PC-9 (cell line): ENCODE results near the gene HDAC11. TPM values are rescaled to one million over a fixed set of nuclear protein-coding genes. Genes with fewer than 3 reads are reported as not detected.

Experiments used
- BruUV-seq: library from RNA; stranded (reverse); fragments of 400-500 nt; replicated peaks from 2 replicates; lab custom pipeline; 2021; lab: Mats Ljungman, UMichigan
- CTCF ChIA-PET: fragments of 300-600 bp; sonication (Branson Sonifier 250); formaldehyde crosslinking; loops from one replicate; lab custom pipeline; 2022; ENCODE audit warnings: antibody characterized with exemption; lab: Charles Lee
- POLR2A ChIA-PET: fragments of 300-600 bp; sonication (Branson Sonifier 250); formaldehyde crosslinking; loops from one replicate; lab custom pipeline; 2022; ENCODE audit warnings: antibody characterized with exemption; ENCODE audit not compliant: unreplicated experiment; lab: Charles Lee
- DNase-seq, 2 experiments: peaks; one replicate each; pipeline versions ENCODE4 v3.0.0 to v3.0.0-alpha.2; 2015 to 2022; ENCODE audit warnings: mixed read lengths in 1 of 2
- H2AFZ ChIP-seq: fragments of 200-600 bp; sonication (generic); 2 replicates; pipeline ENCODE4 v1.8.1; 2017; ENCODE audit warnings: antibody characterized with exemption
- H3F3A ChIP-seq: fragments of 200-600 bp; sonication (generic); 2 replicates; pipeline ENCODE4 v1.8.1; 2017; ENCODE audit warnings: antibody characterized with exemption, mild to moderate bottlenecking, low read depth; ENCODE audit not compliant: insufficient read depth
- H3K27ac ChIP-seq: fragments of 200-600 bp; sonication (generic); 2 replicates; pipeline ENCODE4 v1.6.1; 2016; ENCODE audit warnings: mixed run types
- H3K27me3 ChIP-seq: fragments of 200-600 bp; sonication (generic); 2 replicates; pipeline ENCODE4 v1.6.1; 2016; ENCODE audit warnings: low read depth, mixed run types; ENCODE audit not compliant: insufficient read depth
- H3K36me3 ChIP-seq: fragments of 200-600 bp; sonication (generic); 2 replicates; pipeline ENCODE4 v1.6.1; 2016; ENCODE audit warnings: low read depth, mixed run types
- H3K4me1 ChIP-seq: fragments of 200-600 bp; sonication (generic); replicated peaks from 2 replicates; pipeline ENCODE4 v1.6.1; 2016; ENCODE audit warnings: mixed run types; ENCODE audit not compliant: insufficient read depth
- H3K4me2 ChIP-seq: fragments of 200-600 bp; sonication (generic); 2 replicates; pipeline ENCODE4 v1.6.1; 2017; ENCODE audit warnings: mixed run types
- H3K4me3 ChIP-seq: fragments of 200-600 bp; sonication (generic); 2 replicates; pipeline ENCODE4 v1.6.1; 2016; ENCODE audit warnings: mixed run types
- H3K79me2 ChIP-seq: fragments of 200-600 bp; sonication (generic); 2 replicates; pipeline ENCODE4 v1.6.1; 2017; ENCODE audit warnings: low read depth, mixed run types
- H3K9me2 ChIP-seq: fragments of 200-600 bp; sonication (generic); 2 replicates; pipeline ENCODE4 v1.8.1; 2017; ENCODE audit warnings: mild to moderate bottlenecking; ENCODE audit not compliant: insufficient read depth
- H3K9me3 ChIP-seq: fragments of 200-600 bp; sonication (generic); 2 replicates; pipeline ENCODE4 v1.8.1; 2016; ENCODE audit warnings: low read depth; ENCODE audit not compliant: insufficient read depth
- H4K20me1 ChIP-seq: fragments of 200-600 bp; sonication (generic); 2 replicates; pipeline ENCODE4 v1.8.1; 2017; ENCODE audit not compliant: insufficient read depth
- EZH2 ChIP-seq: fragments of 200-600 bp; sonication (generic); IDR thresholded peaks from 2 replicates; pipeline ENCODE4 v1.8.0; 2017; ENCODE audit warnings: antibody characterized with exemption, low read depth
- intact Hi-C: fragments of 100-400 bp; cut with micrococcal nuclease; formaldehyde crosslinking; loops from one replicate; pipeline ENCODE4 v1.10.0; 2022; ENCODE audit not compliant: unreplicated experiment
- total RNA-seq: library from RNA; stranded (reverse); gene quantifications from 2 replicates; pipeline ENCODE4 v1.2.3, GENCODE V29; 2021
- TF ChIP-seq, protein P1 (sequence below): fragments of 200-600 bp; sonication (generic); conservative IDR thresholded peaks from 2 replicates; pipeline ENCODE4 v1.6.1; 2017; ENCODE audit warnings: mixed run types, antibody characterized with exemption, mild to moderate bottlenecking, moderate library complexity

HDAC11 gene
- total RNA-seq, 1 experiment from 2014 or later, result 18.4 TPM

GRCh38 chr3:13528217-13528867, 48.2 kb downstream of the HDAC11 start:
- Histone ChIP-seq H3K36me3 (no peaks in the 10 kb centered on the region), H3K4me2 (no peak overlapping the region), H3K27me3 (no peaks in the 10 kb centered on the region), H3K9me2 (no peaks in the 10 kb centered on the region), H4K20me1 (no peaks in the 10 kb centered on the region), H3F3A (peaks cover 27% of the 10 kb centered on the region), H3K9me3 (no peaks in the 10 kb centered on the region), H3K27ac (no peak overlapping the region), H3K4me1 (peaks cover 37% of the 10 kb centered on the region), H3K79me2 (no peaks in the 10 kb centered on the region), H3K4me3 (no peak overlapping the region), H2AFZ (no peak overlapping the region)
- DNase-seq, result no peak
- ChIA-PET POLR2A (no interaction called here), CTCF (no interaction called here)
- no TSS peak for BruUV-seq
- TF ChIP-seq, protein P1, sequence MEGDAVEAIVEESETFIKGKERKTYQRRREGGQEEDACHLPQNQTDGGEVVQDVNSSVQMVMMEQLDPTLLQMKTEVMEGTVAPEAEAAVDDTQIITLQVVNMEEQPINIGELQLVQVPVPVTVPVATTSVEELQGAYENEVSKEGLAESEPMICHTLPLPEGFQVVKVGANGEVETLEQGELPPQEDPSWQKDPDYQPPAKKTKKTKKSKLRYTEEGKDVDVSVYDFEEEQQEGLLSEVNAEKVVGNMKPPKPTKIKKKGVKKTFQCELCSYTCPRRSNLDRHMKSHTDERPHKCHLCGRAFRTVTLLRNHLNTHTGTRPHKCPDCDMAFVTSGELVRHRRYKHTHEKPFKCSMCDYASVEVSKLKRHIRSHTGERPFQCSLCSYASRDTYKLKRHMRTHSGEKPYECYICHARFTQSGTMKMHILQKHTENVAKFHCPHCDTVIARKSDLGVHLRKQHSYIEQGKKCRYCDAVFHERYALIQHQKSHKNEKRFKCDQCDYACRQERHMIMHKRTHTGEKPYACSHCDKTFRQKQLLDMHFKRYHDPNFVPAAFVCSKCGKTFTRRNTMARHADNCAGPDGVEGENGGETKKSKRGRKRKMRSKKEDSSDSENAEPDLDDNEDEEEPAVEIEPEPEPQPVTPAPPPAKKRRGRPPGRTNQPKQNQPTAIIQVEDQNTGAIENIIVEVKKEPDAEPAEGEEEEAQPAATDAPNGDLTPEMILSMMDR, result peak; percentile 50
- no peak for TF ChIP-seq EZH2
- intact Hi-C loops, result no loop called here

DNA sequence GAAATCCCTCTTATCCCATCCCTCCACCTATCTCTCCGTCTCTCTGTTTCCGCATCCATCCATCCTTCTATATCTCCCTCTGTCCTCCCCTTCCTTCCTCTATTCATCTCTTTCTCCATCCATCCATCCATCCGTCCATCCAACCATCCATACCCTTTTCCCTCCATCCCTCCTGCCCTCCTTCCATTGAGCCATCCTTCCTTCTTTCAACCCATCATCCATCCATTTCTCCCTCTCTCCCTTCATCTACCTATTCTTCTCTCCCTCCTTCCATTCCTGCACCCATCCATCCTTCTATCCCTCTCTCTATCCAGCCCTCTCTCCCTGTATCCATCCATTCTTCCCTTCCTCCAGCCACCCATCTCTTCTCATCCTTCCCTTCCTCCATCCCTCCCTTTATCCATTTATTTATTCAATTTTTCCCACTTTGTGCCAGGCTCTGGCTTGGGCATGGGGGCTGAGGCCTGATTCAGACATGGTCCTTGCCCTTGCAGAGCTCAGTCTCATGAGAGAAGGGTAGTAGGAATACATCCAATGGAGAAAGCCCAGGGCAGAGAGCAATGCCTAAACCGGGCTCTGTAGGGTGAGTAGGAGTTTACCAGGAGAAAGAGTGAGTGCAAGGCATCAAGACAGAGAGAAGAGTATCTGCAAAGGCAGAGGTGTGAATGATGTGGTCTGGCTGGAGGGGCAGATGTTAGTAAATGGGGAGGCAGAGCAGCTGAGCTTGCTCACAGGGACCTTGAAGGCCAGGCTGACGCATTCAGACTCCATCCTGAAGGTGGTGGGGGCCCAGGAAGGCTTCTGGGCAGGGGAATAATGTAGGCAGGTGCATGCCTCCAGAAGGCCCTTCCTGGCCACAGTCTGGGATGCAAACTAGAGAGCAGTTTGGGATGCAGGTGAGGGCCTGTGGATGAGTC, 49.3 kb downstream of the HDAC11 start:
- no peaks in the 10 kb centered on the region for H3K9me2 ChIP-seq
- no peaks in the 10 kb centered on the region for H4K20me1 ChIP-seq
- no peaks in the 10 kb centered on the region for H3K9me3 ChIP-seq
- no peaks in the 10 kb centered on the region for H3K27me3 ChIP-seq
- H3K36me3 ChIP-seq, result no peaks in the 10 kb centered on the region
- POLR2A ChIA-PET, result interaction anchor here (0.7 kb wide), 1 partner anchor 133 kb away, joined by 3 read pairs; no protein-coding TSS in a partner anchor
- no peaks in the 10 kb centered on the region for H3K79me2 ChIP-seq
- intact Hi-C loops, result loop anchor here (10.0 kb wide), 1 partner anchor 325 kb away; no protein-coding TSS in a partner anchor
- H3K4me3 ChIP-seq, result no peak overlapping the region
- CTCF ChIA-PET, result no interaction called here
- H2AFZ ChIP-seq, result no peak overlapping the region
- no TSS peak for BruUV-seq
- peaks cover 44% of the 10 kb centered on the region for H3K4me1 ChIP-seq
- no peak overlapping the region for H3K27ac ChIP-seq
- TF ChIP-seq, protein P1, result no peak
- TF ChIP-seq EZH2, result no peak
- no peak overlapping the region for H3K4me2 ChIP-seq
- H3F3A ChIP-seq, result peaks cover 28% of the 10 kb centered on the region
- DNase-seq, result no peak

GRCh38 chr3:13530241-13531009, 50.3 kb downstream of the HDAC11 start:
- Histone ChIP-seq H2AFZ (no peak overlapping the region), H3K79me2 (no peaks in the 10 kb centered on the region), H3K9me3 (no peaks in the 10 kb centered on the region), H3K4me2 (no peak overlapping the region), H4K20me1 (no peaks in the 10 kb centered on the region), H3K36me3 (no peaks in the 10 kb centered on the region), H3F3A (peaks cover 32% of the 10 kb centered on the region), H3K27ac (no peak overlapping the region), H3K4me3 (no peak overlapping the region), H3K4me1 (peaks cover 44% of the 10 kb centered on the region), H3K27me3 (no peaks in the 10 kb centered on the region), H3K9me2 (no peaks in the 10 kb centered on the region)
- no TSS peak for BruUV-seq
- TF ChIP-seq, protein P1, result no peak
- TF ChIP-seq EZH2, result no peak
- intact Hi-C loops, result loop anchor here (10.0 kb wide), 1 partner anchor 324 kb away; no protein-coding TSS in a partner anchor
- ChIA-PET CTCF (no interaction called here), POLR2A (interaction anchor here (0.7 kb wide), 1 partner anchor 132 kb away, joined by 3 read pairs; no protein-coding TSS in a partner anchor)
- DNase-seq, result no peak
